ENCODE measurements around the gene SETD6.

DNA sequence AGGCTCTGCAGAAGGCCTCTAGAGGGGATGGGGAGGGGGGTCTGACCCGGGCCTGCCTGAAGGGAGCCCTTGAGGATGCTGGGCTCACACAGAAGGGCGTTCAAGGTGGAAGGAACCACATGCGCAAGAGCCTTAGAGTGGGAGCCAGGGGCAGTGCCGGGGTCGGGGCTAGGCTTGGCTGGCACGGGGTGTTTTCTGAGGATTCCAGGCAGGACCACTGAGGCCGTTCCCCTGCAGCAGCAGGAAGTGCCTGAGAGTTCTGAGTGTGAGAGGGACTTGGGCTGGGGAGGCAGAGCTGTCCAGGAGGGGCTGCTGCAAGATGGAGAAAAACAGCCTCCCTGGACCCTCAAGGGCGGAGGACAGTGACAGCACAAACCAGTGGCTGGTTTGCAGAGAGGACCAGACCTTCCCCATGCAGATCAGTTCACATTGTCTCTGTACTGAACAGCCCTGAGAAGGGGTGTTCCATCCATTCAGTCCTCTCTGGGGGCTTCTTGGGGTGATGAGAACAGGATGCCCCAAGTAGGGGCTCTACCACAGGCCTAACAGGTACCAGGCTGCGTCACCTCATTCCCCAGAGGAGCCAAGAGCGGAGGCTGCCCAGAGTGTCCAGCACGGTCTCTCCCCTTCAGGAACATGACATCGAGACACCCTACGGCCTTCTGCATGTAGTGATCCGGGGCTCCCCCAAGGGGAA lies 12.0 kb upstream of the SETD6 start:
- no peak for TF ChIP-seq POLR2A (IDR thresholded peaks at IDR 0.05)
- TF ChIP-seq, protein P1, sequence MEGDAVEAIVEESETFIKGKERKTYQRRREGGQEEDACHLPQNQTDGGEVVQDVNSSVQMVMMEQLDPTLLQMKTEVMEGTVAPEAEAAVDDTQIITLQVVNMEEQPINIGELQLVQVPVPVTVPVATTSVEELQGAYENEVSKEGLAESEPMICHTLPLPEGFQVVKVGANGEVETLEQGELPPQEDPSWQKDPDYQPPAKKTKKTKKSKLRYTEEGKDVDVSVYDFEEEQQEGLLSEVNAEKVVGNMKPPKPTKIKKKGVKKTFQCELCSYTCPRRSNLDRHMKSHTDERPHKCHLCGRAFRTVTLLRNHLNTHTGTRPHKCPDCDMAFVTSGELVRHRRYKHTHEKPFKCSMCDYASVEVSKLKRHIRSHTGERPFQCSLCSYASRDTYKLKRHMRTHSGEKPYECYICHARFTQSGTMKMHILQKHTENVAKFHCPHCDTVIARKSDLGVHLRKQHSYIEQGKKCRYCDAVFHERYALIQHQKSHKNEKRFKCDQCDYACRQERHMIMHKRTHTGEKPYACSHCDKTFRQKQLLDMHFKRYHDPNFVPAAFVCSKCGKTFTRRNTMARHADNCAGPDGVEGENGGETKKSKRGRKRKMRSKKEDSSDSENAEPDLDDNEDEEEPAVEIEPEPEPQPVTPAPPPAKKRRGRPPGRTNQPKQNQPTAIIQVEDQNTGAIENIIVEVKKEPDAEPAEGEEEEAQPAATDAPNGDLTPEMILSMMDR (IDR thresholded peaks at IDR 0.05 in 4 of 5, conservative IDR thresholded peaks at IDR 0.05 in 1 of 5): no peak

Measured in gastrocnemius medialis (tissue), 4 donors.